GM12875 (cell line): ENCODE measurements around the gene LRRC4.

Experiments used
- H3K4me3 ChIP-seq: one replicate; pipeline ENCODE4 v1.5.1; 2011; ENCODE audit warnings: low read depth, low read length, control low read depth
- CTCF ChIP-seq: IDR thresholded peaks from 2 replicates; pipeline ENCODE4 v1.5.1; 2011; ENCODE audit warnings: low read depth, mild to moderate bottlenecking, control low read depth, inconsistent platforms, low read length, moderate library complexity, borderline replicate concordance; ENCODE audit not compliant: insufficient read depth

LRRC4 gene

DNA sequence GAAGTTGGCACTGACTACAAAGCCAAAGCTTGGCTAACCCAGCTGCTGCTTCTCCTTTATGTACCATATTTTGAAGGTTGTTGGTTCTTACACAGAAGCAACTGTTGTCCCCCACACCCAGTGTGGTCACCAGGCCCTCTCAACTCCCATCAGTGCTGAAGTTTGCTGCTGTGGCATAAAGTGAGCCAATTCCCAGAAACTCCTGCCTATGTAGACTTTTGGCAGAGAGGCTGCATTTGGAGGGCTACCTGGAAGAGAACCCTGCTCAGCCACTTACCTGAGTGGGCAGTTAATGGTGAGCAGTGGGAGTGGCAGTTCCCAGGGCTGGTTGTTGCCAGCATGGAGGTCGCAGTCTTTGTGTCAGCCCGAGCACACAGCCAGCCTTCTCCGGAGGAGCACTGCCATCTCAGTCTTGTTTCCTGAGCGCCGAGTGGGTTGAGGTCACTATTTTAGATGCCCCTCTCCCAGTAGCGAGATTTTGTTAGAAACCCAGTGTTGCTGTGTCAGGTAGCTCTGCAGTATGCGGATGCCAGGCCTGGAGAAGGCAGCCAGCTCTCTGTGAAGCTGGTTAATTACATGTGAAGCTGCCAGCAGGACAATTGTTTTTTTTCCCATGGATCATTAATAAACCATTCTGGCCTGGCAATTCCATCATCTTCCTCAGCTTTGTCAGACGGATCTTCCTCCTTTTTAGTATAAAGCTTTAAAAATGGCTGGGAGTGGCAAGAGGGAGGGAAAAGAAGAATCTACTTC lies 24.5 kb downstream of the LRRC4 start:
- no peak for TF ChIP-seq CTCF
- H3K4me3 ChIP-seq, result no peak overlapping the region

DNA sequence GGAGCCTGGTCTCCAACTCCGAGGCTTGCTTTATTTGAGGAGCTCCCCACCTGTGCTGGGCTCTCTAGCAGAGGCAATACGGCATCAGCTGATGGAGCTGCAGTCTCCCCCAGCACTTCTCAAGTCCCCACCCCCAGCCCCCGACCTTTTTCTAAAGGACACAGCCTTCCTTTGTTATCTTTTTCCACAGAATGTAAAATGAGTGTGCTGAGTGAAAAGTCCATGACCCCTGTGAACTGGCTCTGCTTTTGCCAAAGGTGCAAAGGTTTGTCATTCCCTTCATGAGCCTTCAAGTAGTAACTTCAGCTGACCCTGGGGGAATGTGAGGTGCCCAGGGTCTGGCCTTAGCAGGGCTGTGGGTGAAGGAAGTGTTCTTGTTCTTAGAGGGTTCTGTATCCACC lies 25.5 kb downstream of the LRRC4 start:
- no peak overlapping the region for H3K4me3 ChIP-seq
- TF ChIP-seq CTCF, result no peak

GRCh38 chr7:128005117-128005516 lies 26.1 kb downstream of the LRRC4 start:
- H3K4me3 ChIP-seq, result no peak overlapping the region
- no peak for TF ChIP-seq CTCF

DNA sequence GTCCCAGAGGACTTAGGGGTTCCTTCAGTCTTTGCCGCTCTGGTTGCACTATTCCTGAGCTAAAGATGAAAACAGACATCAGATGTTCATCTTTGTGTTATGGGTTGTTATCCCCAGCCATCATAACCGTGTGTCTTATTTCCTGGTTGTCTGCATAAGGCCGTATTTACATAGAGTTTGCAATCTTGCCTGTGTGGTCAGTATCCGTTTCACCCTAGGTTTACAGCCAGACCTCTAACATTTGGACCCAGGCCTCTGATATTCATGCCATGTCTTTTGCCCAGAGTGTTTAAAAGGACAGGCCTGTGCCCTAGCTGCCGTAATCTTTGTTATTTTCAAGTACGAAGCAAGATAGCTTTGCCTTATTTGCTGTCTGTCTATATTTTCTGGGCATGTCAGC lies 26.6 kb downstream of the LRRC4 start:
- H3K4me3 ChIP-seq, result no peak overlapping the region
- no peak for TF ChIP-seq CTCF

DNA sequence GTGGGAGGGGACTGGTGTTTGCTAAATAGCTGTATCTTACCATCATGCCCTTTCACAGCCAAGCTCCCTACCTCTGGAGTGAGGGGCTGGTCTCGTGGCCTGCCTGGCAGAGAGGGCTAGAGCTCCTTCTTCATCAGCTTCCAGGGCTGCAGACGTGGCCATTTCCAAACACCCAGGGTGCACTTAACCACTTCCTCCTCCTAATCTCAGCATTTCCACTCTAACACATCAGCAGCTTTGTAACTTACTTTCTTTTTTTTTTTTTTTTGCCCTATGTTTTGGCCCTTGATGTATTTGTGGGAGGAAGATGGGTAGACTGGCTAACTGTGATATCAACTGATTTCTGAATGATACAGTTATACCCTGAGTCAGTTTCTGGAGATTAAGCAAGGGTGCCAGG lies 27.4 kb downstream of the LRRC4 start:
- no peak for TF ChIP-seq CTCF
- no peak overlapping the region for H3K4me3 ChIP-seq

GRCh38 chr7:128003167-128003566 lies 28.1 kb downstream of the LRRC4 start:
- no peak for TF ChIP-seq CTCF
- no peak overlapping the region for H3K4me3 ChIP-seq

GRCh38 chr7:128000854-128001265 lies 30.4 kb downstream of the LRRC4 start:
- H3K4me3 ChIP-seq, result no peak overlapping the region
- no peak for TF ChIP-seq CTCF
